Measurements from ENCODE around the gene LRP11. TPM values are rescaled to one million over a fixed set of nuclear protein-coding genes. Genes with fewer than 3 reads are reported as not detected.
"Not testable (repeated sequence)": the region's sequence is repeated elsewhere in the genome, so short reads cannot be mapped to it uniquely, and the experiment has no call there.

Gene LRP11
- total RNA-seq, 3 donors from 2014 or later (not counting 1 experiment from before 2014, with no cell fraction given): 0.16 to 0.43 (median 0.26) TPM

DNA sequence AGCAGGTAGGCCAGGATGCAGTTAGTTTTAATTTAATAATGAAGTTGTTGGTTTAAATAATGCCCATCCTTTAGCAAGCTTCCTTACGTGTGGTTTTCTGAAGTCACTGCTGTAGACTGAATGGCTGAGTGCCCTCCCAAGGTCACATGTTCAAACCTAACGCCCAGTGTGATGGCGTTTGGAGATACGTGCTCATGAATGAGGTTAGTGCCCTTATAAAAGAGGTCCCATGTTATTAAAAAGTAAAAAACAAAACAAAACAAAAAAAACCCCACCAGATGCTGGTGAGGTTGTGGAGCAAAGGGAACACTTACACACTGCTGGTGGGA is 16.3 kb downstream of the LRP11 start:
- H3K36me3 ChIP-seq (ENCODE audit: control insufficient read depth, insufficient read depth, low read length): no peaks in the 10 kb centered on the region
- no peak for ATAC-seq
- no peak overlapping the region for H3K27ac ChIP-seq (ENCODE audit: low read length)
- no peaks in the 10 kb centered on the region for H3K36me3 Mint-ChIP-seq
- H3K4me3 ChIP-seq (ENCODE audit: low read length): no peak overlapping the region
- intact Hi-C loops (cut with micrococcal nuclease): no loop called here
- H3K27me3 Mint-ChIP-seq (ENCODE audit: low read depth in 2 of 2): peaks cover 26 to 32% of the 10 kb centered on the region in 2 donors
- 79% methylated on average over 2 of the region's 4 CpGs for WGBS (ENCODE audit: insufficient coverage)
- TF ChIP-seq, protein P1, sequence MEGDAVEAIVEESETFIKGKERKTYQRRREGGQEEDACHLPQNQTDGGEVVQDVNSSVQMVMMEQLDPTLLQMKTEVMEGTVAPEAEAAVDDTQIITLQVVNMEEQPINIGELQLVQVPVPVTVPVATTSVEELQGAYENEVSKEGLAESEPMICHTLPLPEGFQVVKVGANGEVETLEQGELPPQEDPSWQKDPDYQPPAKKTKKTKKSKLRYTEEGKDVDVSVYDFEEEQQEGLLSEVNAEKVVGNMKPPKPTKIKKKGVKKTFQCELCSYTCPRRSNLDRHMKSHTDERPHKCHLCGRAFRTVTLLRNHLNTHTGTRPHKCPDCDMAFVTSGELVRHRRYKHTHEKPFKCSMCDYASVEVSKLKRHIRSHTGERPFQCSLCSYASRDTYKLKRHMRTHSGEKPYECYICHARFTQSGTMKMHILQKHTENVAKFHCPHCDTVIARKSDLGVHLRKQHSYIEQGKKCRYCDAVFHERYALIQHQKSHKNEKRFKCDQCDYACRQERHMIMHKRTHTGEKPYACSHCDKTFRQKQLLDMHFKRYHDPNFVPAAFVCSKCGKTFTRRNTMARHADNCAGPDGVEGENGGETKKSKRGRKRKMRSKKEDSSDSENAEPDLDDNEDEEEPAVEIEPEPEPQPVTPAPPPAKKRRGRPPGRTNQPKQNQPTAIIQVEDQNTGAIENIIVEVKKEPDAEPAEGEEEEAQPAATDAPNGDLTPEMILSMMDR (IDR thresholded peaks at IDR 0.05): no peak
- H3K27ac Mint-ChIP-seq: no peak overlapping the region
- no peak for DNase-seq
- no peaks in the 10 kb centered on the region for H3K9me3 ChIP-seq (ENCODE audit: control insufficient read depth, insufficient read depth, low read length)
- H3K4me3 Mint-ChIP-seq: no peak overlapping the region
- H3K9me3 Mint-ChIP-seq: no peaks in the 10 kb centered on the region
- H3K27me3 ChIP-seq (ENCODE audit: control insufficient read depth, insufficient read depth, low read length): no peaks in the 10 kb centered on the region
- peaks cover 8% of the 10 kb centered on the region for H3K4me1 ChIP-seq (ENCODE audit: control insufficient read depth, insufficient read depth, low read length)
- H3K4me1 Mint-ChIP-seq: peaks cover 6 to 12% of the 10 kb centered on the region in 2 donors

DNA sequence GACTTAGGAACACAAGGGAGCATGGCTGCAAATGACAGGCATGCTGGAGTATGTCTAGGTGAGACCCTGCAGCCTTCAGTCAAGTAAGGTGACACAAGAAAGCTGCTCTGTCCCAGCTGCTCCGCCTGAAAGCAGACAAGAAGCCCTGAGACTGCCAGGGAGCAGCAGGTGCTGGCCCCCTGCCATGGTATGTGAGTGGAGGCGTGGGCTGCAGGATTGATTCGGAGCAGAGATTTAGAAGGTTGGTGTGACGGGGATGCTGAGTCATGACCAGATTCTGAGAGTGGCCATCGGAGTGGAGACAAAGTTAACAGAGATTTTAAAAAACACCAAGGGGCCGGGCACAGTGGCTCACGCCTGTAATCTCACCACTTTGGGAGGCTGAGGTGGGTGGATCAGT is 17.8 kb downstream of the LRP11 start:
- Mint-ChIP-seq H3K9me3 (no peaks in the 10 kb centered on the region), H3K36me3 (no peaks in the 10 kb centered on the region), H3K27ac (no peak overlapping the region), H3K27me3 (ENCODE audit: low read depth in 2 of 2) (peaks cover 17 to 23% of the 10 kb centered on the region in 2 donors), H3K4me1 (no peaks in the 10 kb centered on the region), H3K4me3 (no peak overlapping the region)
- Histone ChIP-seq H3K9me3 (ENCODE audit: control insufficient read depth, insufficient read depth, low read length) (no peaks in the 10 kb centered on the region), H3K36me3 (ENCODE audit: control insufficient read depth, insufficient read depth, low read length) (no peaks in the 10 kb centered on the region), H3K4me1 (ENCODE audit: control insufficient read depth, insufficient read depth, low read length) (no peaks in the 10 kb centered on the region), H3K27me3 (ENCODE audit: control insufficient read depth, insufficient read depth, low read length) (no peaks in the 10 kb centered on the region), H3K4me3 (ENCODE audit: low read length) (no peak overlapping the region), H3K27ac (ENCODE audit: low read length) (no peak overlapping the region)
- 81% methylated on average over 7 of the region's 7 CpGs for WGBS (ENCODE audit: insufficient coverage)
- DNase-seq (no peak), ATAC-seq (no peak)
- TF ChIP-seq, protein P1 (IDR thresholded peaks at IDR 0.05): no peak
- intact Hi-C loops (cut with micrococcal nuclease): no loop called here

DNA sequence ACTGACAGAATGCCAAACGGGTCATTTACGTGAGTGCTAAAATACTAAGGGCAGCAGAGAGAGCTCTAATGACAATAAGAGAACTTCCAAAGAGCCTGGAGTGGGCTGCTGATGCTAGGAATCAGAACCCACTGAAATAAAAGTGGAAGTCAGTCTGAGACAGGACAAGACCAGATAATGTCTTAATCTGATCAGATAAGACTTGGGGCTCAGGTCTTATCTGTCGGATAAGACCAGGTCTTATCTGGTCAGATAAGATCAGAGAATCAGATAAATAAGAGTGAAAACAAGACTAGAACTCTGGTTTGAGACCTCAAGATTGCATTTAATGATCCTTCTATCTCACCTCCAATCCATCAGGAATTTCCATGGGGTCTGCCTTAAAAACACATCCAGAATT is 18.6 kb downstream of the LRP11 start:
- no peaks in the 10 kb centered on the region for H3K36me3 Mint-ChIP-seq
- Histone ChIP-seq H3K4me1 (ENCODE audit: control insufficient read depth, insufficient read depth, low read length) (no peaks in the 10 kb centered on the region), H3K9me3 (ENCODE audit: control insufficient read depth, insufficient read depth, low read length) (no peaks in the 10 kb centered on the region), H3K27me3 (ENCODE audit: control insufficient read depth, insufficient read depth, low read length) (no peaks in the 10 kb centered on the region), H3K27ac (ENCODE audit: low read length) (no peak overlapping the region), H3K4me3 (ENCODE audit: low read length) (no peak overlapping the region), H3K36me3 (ENCODE audit: control insufficient read depth, insufficient read depth, low read length) (no peaks in the 10 kb centered on the region)
- 61% methylated on average over 3 of the region's 3 CpGs for WGBS (ENCODE audit: insufficient coverage)
- TF ChIP-seq, protein P1 (IDR thresholded peaks at IDR 0.05): no peak
- H3K4me1 Mint-ChIP-seq: no peaks in the 10 kb centered on the region
- intact Hi-C loops (cut with micrococcal nuclease): no loop called here
- H3K27me3 Mint-ChIP-seq (ENCODE audit: low read depth in 2 of 2): peaks cover 9 to 16% of the 10 kb centered on the region in 2 donors
- DNase-seq: no peak
- H3K27ac Mint-ChIP-seq: no peak overlapping the region
- ATAC-seq: peak in 1 of 3 donors; percentile 77
- no peak overlapping the region for H3K4me3 Mint-ChIP-seq
- H3K9me3 Mint-ChIP-seq: no peaks in the 10 kb centered on the region

DNA sequence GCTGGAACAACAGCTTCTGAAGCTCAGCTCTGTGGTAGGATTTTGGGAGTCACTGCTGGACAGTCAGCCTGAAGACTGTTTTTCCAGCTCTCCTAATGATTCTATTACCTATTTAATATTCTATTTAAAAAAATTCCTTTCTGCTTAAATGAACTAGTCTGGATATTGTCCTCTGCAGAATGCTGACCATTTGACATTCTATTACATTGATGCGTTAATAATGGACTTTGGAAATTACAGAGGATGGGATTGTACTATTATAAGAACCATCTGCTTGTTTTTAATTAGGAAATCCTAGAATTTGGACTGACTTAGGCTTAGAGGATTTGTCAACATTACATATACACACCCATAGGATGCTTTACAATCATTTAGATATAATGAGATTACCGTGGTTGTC is 19.7 kb downstream of the LRP11 start:
- no peak for DNase-seq
- Histone ChIP-seq H3K4me1 (ENCODE audit: control insufficient read depth, insufficient read depth, low read length) (no peaks in the 10 kb centered on the region), H3K27ac (ENCODE audit: low read length) (no peak overlapping the region), H3K4me3 (ENCODE audit: low read length) (no peak overlapping the region), H3K27me3 (ENCODE audit: control insufficient read depth, insufficient read depth, low read length) (no peaks in the 10 kb centered on the region), H3K36me3 (ENCODE audit: control insufficient read depth, insufficient read depth, low read length) (no peaks in the 10 kb centered on the region), H3K9me3 (ENCODE audit: control insufficient read depth, insufficient read depth, low read length) (no peaks in the 10 kb centered on the region)
- no peak overlapping the region for H3K4me3 Mint-ChIP-seq
- no peak overlapping the region for H3K27ac Mint-ChIP-seq
- no peaks in the 10 kb centered on the region for H3K9me3 Mint-ChIP-seq
- intact Hi-C loops (cut with micrococcal nuclease): no loop called here
- peaks cover 6 to 16% of the 10 kb centered on the region in 2 donors for H3K27me3 Mint-ChIP-seq (ENCODE audit: low read depth in 2 of 2)
- H3K4me1 Mint-ChIP-seq: no peaks in the 10 kb centered on the region
- ATAC-seq: no peak
- WGBS (ENCODE audit: insufficient coverage): 86% methylated on average over 2 of the region's 2 CpGs
- H3K36me3 Mint-ChIP-seq: no peaks in the 10 kb centered on the region
- TF ChIP-seq, protein P1 (IDR thresholded peaks at IDR 0.05): no peak

DNA sequence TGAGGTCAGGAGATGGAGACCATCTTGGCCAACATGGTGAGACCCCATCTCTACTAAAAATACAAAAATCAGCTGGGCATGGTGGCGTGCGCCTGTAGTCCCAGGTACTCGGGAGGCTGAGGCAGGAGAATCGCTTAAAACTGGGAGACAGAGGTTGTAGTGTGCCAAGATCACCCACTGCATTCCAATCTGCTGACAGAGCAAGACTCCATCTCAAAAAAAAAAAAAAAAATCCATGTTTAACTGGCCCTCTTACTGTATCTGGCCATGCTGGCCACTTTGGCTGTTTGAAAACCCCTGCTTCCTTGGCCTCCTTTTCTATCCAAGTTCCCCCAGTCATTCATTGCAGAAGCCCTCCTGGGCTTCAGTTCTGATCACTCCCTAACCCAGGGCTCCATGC is 20.1 kb downstream of the LRP11 start:
- H3K4me3 ChIP-seq (ENCODE audit: low read length); H3K36me3 ChIP-seq (ENCODE audit: control insufficient read depth, insufficient read depth, low read length); H3K27ac Mint-ChIP-seq; ATAC-seq; H3K9me3 Mint-ChIP-seq; H3K4me1 ChIP-seq (ENCODE audit: control insufficient read depth, insufficient read depth, low read length); H3K36me3 Mint-ChIP-seq; intact Hi-C loops (cut with micrococcal nuclease); H3K4me1 Mint-ChIP-seq; H3K27me3 ChIP-seq (ENCODE audit: control insufficient read depth, insufficient read depth, low read length); H3K9me3 ChIP-seq (ENCODE audit: control insufficient read depth, insufficient read depth, low read length); H3K4me3 Mint-ChIP-seq; DNase-seq; H3K27ac ChIP-seq (ENCODE audit: low read length): not testable (repeated sequence)
- H3K27me3 Mint-ChIP-seq (ENCODE audit: low read depth in 2 of 2): peaks cover 8 to 16% of the 10 kb centered on the region in 2 donors
- WGBS (ENCODE audit: insufficient coverage): 94% methylated on average over 4 of the region's 4 CpGs
